ENCODE results near the gene ANGPT4.

ANGPT4 gene

GRCh38 chr20:939606-940005 is 23.5 kb upstream of the ANGPT4 start:
- DNase-seq: no peak

- no peak for DNase-seq
Measured at GRCh38 chr20:934186-934840, 18.2 kb upstream of the ANGPT4 start.

GRCh38 chr20:933029-933428 is 16.9 kb upstream of the ANGPT4 start:
- DNase-seq: no peak

DNA sequence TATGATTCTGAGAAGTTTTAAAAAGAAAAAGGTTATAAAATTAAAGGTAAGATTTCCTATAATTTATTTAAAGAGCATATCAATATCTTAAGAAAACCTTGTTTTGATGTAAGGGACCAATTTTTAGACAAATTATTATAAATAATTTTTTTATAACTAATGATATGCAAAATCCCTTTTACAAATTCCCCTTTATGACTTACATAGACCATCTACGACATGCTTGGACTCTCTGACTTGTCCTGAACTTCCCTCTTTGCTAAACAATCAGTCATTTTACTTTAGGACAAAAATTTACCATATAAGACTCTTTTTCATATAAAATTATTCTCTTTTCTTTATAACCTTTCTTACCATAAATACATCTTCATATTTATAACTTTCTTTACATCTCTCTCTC is 15.3 kb upstream of the ANGPT4 start:
- peak; percentile 12 for DNase-seq

DNA sequence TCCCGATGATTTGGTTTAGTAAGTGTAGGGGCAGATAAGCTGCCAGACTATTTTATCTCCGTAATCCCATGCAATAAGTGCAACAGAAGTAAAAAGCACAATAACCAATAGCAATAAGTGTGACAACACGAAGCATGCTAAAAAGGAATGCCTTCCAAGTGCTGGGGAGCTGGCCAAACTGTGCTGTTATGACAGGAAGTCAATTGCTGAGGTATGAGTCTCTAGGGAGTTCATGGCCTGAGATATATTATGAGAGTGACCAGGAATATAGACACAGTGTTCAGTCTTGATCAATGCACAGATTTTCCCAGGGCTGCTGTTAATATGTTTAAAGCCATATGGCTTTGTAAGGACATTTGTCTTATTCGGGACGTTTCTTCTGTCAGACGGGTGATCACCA is 10.5 kb upstream of the ANGPT4 start:
- no peak for DNase-seq

DNA sequence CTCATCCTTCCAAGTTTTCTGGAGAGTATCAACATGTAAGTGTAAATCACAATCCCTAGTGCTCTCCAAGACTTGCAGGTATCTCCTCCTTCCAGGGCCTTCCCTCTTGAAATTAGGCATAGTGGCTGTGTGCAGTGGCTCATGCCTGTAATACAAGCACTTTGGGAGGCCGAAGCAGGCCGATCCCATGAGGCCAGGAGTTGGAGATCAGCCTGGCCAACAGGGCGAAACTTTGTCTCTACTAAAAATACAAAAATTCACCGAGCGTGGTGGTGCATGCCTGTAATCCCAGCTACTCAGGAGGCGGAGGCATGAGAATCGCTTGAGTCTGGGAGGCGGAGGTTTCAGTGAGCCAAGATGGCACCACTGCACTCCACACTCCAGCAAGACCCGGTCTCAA is 9.4 kb upstream of the ANGPT4 start:
- DNase-seq: no peak

DNA sequence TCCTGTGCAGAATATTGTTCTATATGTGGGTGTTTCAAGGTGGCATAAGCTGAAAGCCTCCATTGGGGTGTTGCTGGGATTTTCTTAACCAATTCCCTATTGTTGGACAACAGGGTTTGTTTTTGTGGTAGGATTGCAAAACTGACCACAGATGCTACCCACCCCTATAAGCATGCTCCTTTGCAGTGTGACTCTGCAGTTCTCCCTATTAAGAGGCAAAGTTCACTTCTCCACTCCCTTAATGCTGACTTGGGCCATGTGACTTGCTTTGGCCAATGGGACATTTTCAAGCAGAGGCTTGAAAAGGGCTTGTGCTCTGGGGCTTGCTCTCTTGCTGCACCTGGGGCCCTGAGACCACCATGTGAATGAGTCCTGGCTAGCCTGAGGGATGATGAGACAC is 8.5 kb upstream of the ANGPT4 start:
- peak; percentile 41 for DNase-seq

- no peak for DNase-seq
Measured at GRCh38 chr20:922781-923180, 6.6 kb upstream of the ANGPT4 start.

GRCh38 chr20:921068-921467 is 4.9 kb upstream of the ANGPT4 start:
- DNase-seq: no peak

GRCh38 chr20:920311-920710 is 4.2 kb upstream of the ANGPT4 start:
- DNase-seq: peak; percentile 48

- DNase-seq: no peak
Measured at GRCh38 chr20:919491-919916, 3.4 kb upstream of the ANGPT4 start.

DNA sequence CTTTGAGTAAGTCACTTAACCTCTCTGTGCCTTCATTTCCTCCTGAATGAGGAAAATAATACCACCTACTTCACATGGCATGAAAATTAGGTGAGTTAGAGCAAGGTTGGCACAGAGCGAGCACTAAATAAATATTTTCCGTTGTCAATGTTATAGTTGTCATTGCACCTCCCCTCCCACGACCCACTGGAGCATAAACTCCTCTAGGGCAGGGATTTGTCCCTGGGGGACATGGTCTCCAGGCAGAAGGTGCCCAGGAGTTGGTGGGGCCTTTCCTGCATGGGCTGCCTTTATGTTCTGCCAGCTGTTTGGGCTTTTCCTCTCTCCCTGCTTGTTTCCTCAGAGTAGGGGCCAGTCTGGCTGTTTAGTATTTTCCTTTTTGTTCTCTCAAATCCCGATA is 1.3 kb upstream of the ANGPT4 start:
- no peak for DNase-seq

DNA sequence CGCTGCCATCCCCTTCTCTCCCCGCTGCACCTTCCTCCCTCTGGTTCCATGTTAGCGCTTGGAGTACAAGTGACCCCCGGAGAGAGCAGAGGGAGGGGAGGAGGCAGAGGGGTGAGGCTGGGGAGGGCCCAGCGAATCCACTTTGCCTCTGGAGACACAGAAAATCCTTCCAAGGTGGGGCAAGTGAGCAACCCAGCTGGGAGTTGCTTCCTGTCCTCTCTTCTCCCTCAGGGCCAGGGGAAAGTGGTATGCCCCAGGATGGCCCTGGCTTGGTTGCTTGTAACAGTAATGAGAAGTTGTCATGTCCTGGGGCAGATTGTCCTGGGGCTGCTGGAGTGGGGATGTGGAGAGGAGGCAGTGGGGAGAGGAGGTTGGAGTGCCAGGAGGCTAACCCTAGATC is 691 bp upstream of the ANGPT4 start:
- no peak for DNase-seq

DNA sequence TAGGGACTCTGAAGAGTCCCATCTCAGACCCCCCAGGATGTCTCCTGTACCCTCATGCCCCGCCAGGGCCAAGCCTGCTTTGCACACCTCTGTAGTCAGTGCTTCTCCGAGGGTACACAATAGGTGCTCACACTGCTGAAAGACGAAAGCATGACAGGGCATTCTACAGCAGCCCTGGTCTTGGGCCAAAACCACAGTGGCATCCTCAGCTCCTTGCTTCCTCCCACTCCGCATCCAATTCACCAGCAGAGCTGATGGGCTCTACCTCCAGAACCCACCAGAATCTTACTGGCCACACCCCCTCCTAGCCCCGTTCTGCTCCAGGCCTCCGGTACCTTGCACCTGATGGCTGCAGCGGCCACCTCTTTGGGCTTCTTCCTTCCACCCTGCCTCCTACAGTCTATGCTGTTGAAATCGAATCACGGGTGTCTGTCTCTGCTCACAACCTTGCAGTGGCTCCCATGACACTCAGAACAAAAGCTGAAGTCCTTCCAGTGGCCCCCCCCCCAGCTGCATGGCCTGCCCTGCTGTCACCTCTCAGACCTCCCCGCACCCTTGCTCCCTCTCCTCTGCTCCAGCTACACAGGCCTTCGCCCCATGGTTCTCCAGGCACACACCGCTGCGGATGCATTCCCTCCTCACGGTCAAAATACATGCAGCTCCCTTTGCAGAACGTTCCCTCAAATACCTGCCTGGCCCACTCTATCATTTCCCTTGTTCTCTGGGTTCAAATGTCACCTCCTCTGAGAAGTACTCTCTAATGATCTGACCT is 1.2 kb downstream of the ANGPT4 start:
- DNase-seq: no peak

DNA sequence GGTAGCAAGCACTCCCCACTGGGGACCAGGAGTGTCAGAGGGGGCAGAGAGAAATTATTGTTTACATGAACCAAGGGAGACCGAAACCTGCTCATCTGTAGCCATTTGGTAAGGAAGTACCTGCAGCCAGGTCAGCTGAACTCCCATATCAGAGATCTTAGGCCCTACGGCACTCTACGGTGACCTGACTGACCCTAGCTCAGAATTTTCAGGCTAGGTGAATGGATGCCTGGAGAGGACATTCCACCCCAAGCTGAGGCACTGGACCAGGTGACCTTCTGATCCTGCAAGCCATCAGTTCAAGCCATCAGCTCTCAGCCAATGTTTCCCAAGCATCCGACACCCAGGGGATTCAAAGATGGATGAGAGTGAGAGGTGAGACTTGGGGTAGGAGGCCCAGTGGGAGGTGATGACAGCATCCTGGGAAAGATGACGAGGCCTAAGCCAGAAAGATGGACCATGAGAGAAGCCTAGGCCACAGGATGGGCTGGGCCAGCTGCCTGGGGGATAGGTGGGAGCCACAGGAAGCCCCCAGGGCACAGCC is 2.8 kb downstream of the ANGPT4 start:
- DNase-seq: no peak

DNA sequence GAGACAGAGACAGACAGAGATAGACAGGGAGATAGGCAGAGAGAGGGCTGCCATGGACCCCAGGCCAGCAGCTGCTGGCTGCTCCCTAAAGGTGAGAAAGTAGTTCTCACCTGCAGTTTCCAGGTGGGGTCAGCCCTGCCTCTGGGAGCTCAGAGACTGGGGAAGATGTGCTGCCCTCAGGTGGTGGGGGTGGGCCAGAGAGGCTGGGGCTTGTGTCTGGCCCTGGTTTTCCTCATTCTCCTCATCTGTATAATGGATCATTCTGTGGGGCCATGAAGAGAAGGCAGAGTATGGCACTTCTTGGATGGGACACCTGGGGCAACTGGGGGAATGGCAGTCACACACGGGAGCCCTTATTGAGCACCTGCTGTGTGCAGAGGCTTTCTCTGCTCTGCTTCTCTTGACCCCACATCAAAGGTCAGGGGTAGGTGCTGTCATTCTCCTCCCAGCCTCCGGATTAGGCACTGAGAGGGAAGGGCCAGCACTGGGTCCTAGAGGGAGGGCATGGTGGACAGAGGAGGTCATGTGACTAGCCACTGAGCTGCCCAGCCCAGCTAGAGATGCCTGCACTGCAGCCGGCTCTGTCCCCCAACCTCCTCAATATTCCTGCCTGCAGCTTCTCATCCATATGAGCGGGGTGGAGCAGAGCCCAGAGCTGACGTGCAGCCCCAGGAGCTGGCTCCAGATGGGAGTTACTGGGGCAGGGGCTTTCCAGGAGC is 4.1 kb downstream of the ANGPT4 start:
- no peak for DNase-seq

GRCh38 chr20:910870-911770 is 5.0 kb downstream of the ANGPT4 start:
- no peak for DNase-seq

DNA sequence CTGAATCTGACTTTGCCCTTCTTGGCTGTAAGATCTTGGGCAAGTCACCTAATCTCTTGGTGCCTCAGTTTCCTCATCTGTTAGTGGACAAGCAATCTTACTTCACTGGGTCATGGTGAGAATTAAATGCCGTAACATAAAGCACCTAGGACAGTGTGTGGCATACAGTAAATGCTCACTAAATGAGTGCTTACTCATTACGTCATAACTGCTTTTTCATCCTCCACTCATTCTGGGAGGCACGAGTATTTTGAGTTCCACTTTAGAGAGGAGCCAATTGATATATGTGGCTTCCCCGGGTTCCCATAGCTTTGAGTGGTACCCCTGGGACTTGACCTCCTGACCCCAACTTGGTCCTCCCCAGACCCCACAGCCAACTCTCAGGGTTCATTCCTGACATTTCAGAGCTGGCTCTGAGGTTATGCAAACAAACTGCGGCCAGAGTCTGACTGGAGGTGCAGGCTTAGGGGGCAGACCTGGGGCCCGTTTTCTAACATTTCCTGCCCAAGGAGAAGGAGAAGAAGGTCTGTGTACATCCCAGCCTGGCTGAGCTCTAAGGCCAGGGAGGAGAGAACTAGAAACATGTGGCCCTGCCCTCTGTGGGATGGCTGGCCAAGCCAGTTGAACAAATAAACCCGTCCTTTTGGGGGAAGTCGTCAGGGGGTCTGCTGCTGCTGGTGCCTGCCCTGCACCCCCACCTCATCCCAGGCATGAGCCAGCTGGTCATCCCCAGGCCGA is 5.8 kb downstream of the ANGPT4 start:
- DNase-seq: no peak

- no peak for DNase-seq
Measured at GRCh38 chr20:909641-910040, 6.5 kb downstream of the ANGPT4 start.

DNA sequence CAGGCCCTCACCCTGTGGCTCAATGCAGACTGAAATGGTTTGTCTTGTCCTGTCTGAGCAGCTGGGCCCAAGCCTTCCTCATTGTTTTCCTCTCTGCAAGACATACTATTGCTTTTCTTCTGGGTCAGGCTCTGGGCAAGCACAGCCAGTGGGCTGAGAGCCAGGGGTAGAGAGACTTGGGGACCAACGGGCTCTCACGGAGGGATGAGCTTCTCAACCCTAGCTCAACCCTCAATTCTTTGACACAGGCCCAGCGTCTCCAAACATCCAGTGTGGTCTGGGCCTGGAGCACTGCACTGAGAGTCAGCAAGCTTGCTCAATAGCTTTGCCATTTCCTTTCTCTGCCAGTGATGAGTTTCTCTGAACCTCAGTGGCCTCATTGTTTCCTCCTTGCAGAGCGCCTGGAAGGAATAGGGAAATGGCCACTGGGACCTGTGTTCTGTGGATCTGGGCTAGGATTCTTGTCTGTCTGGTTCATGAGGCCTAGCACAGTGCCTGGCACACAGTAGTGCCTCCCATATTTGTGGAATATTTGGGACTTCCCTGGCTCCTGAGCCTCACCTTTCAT is 9.3 kb downstream of the ANGPT4 start:
- DNase-seq: peak; percentile 22

DNA sequence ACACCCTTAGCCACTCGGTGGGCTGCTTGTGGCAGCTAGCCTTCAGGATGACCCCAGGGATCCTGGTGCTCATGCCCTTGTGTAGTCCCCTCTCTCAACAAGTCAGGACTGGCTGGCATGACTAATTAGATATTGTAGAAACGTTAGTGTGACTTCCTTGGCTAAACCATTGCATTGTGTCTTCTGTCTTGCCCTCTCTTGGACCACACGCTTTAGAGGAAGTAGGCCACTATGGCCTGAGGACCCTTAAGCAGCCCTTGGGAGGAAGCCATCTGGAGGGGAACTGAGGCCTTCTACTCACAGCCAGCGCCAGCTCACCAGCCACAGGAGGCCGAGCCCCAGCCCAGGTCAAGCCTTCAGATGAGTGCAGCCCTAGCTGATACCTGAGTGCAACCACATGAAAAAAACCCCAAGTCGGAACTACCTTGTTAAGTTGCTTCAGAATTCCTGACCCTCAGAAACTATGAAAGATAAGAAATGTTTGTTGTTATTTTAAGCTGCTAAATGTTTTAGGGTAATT is 10.1 kb downstream of the ANGPT4 start:
- DNase-seq: no peak
